Loucy (cell line): Measurements from ENCODE around the gene HRC.
"Not testable (repeated sequence)": the region's sequence is repeated elsewhere in the genome, so short reads cannot be mapped to it uniquely, and the experiment has no call there.

Experiments used
- EZH2phosphoT487 ChIP-seq: fragments of 200-600 bp; IDR thresholded peaks from 2 replicates; pipeline ENCODE4 v1.6.1; 2018; ENCODE audit warnings: antibody characterized with exemption, mild to moderate bottlenecking, moderate library complexity, borderline replicate concordance
- TF ChIP-seq, protein P1 (sequence below): fragments of 200-600 bp; sonication (generic); conservative IDR thresholded peaks from 2 replicates; pipeline ENCODE4 v1.5.1; 2014; ENCODE audit warnings: mild to moderate bottlenecking, antibody characterized with exemption, low read length

DNA sequence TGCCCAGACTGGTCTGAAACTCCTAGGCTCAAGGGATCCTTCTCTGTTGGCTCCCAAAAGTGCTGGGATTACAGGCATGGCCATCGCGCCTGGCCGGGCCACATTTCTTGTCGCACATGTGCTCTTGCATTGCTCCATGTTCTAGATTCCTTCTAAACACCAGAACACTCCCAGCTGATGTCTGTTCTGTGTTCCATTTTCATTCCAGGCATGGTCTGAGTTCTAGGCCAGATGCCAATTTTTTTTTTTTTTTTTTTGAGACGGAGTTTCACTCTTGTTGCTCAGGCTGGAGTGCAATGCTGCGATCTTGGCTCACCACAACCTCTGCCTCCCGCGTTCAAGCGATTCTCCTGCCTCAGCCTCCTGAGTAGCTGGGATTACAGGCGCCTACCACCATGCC lies 33.4 kb downstream of the HRC start:
- TF ChIP-seq, protein P1, sequence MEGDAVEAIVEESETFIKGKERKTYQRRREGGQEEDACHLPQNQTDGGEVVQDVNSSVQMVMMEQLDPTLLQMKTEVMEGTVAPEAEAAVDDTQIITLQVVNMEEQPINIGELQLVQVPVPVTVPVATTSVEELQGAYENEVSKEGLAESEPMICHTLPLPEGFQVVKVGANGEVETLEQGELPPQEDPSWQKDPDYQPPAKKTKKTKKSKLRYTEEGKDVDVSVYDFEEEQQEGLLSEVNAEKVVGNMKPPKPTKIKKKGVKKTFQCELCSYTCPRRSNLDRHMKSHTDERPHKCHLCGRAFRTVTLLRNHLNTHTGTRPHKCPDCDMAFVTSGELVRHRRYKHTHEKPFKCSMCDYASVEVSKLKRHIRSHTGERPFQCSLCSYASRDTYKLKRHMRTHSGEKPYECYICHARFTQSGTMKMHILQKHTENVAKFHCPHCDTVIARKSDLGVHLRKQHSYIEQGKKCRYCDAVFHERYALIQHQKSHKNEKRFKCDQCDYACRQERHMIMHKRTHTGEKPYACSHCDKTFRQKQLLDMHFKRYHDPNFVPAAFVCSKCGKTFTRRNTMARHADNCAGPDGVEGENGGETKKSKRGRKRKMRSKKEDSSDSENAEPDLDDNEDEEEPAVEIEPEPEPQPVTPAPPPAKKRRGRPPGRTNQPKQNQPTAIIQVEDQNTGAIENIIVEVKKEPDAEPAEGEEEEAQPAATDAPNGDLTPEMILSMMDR: not testable (repeated sequence)
- TF ChIP-seq EZH2phosphoT487: not testable (repeated sequence)
